PFSK-1 (cell line): ENCODE measurements around the gene DLD.

Experiments
- FOXP2 ChIP-seq: optimal IDR thresholded peaks from 2 replicates; pipeline ENCODE3; 2011; ENCODE audit warnings: borderline replicate concordance, control low read depth, inconsistent platforms; ENCODE audit not compliant: insufficient read depth; ENCODE audit errors: extremely low read length, extremely low read depth
- POLR2AphosphoS5 ChIP-seq: IDR thresholded peaks from 2 replicates; pipeline ENCODE4 v1.6.1; 2012; ENCODE audit warnings: low read depth, mild to moderate bottlenecking, control low read depth, low read length, moderate library complexity
- SIN3A ChIP-seq: IDR thresholded peaks from 2 replicates; pipeline ENCODE4 v1.6.1; 2012; ENCODE audit warnings: mild to moderate bottlenecking, low read length, moderate library complexity, borderline replicate concordance; ENCODE audit not compliant: insufficient read depth
- TAF1 ChIP-seq: IDR thresholded peaks from 2 replicates; pipeline ENCODE4 v1.6.1; 2012; ENCODE audit warnings: low read length, control low read depth, borderline replicate concordance; ENCODE audit not compliant: insufficient read depth
- TF ChIP-seq, protein P1 (sequence below), 2 experiments: IDR thresholded peaks; 2 replicates each; pipeline versions ENCODE4 v1.6.1 to v1.8.0; 2011 to 2012; ENCODE audit warnings: low read depth in 2 of 2, low read length in 2 of 2, control low read depth in 1 of 2, inconsistent platforms in 1 of 2, mild to moderate bottlenecking in 1 of 2, moderate library complexity in 1 of 2; ENCODE audit not compliant: insufficient read depth in 1 of 2

The DLD gene

DNA sequence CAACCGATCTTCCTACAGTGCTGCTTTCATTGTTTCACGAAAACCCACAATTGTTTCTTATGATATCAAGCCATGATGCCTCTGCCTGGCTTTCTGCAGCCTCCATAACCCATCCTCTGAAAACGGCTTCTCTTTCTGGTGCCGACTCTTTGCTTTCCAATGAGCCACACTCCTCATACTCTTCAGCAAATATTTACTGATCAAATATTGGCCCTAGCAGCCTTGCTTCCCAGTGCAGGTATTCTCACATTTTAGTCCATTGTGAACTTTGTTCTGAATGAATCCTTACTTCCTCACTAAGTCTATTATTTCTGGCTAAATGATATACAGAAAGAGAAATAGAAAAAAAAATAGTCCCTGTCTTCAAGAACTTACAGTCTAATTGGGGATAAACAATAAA lies 76.4 kb downstream of the DLD start:
- TF ChIP-seq, protein P1, sequence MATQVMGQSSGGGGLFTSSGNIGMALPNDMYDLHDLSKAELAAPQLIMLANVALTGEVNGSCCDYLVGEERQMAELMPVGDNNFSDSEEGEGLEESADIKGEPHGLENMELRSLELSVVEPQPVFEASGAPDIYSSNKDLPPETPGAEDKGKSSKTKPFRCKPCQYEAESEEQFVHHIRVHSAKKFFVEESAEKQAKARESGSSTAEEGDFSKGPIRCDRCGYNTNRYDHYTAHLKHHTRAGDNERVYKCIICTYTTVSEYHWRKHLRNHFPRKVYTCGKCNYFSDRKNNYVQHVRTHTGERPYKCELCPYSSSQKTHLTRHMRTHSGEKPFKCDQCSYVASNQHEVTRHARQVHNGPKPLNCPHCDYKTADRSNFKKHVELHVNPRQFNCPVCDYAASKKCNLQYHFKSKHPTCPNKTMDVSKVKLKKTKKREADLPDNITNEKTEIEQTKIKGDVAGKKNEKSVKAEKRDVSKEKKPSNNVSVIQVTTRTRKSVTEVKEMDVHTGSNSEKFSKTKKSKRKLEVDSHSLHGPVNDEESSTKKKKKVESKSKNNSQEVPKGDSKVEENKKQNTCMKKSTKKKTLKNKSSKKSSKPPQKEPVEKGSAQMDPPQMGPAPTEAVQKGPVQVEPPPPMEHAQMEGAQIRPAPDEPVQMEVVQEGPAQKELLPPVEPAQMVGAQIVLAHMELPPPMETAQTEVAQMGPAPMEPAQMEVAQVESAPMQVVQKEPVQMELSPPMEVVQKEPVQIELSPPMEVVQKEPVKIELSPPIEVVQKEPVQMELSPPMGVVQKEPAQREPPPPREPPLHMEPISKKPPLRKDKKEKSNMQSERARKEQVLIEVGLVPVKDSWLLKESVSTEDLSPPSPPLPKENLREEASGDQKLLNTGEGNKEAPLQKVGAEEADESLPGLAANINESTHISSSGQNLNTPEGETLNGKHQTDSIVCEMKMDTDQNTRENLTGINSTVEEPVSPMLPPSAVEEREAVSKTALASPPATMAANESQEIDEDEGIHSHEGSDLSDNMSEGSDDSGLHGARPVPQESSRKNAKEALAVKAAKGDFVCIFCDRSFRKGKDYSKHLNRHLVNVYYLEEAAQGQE (IDR thresholded peaks at IDR 0.05; ENCODE audit: insufficient read depth in 1 of 2, low read depth in 2 of 2, low read length in 2 of 2), result no peak
- TF ChIP-seq FOXP2 (no peak), TAF1 (no peak), SIN3A (no peak), POLR2AphosphoS5 (no peak)

DNA sequence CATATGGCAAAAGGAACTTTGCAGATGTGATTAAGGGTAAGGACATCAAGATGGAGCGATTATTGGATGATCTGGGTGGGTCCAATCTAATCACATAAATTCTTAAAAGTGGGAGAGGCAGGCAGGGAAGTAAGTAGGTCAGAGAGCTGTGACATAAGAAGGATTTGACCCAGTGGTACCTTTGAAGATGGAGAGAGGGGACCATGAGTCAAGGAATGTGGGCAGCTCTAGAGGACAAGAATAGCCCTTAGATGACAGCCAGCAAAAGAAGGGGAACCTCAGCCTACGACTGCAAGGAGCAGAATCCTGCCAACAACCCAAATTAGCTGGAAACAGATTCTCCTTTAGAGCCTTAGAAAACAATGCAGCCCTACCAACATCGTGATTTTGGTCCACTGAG lies 77.5 kb downstream of the DLD start:
- TF ChIP-seq TAF1 (no peak), FOXP2 (no peak), POLR2AphosphoS5 (no peak)
- TF ChIP-seq, protein P1 (IDR thresholded peaks at IDR 0.05; ENCODE audit: insufficient read depth in 1 of 2, low read depth in 2 of 2, low read length in 2 of 2), result no peak

DNA sequence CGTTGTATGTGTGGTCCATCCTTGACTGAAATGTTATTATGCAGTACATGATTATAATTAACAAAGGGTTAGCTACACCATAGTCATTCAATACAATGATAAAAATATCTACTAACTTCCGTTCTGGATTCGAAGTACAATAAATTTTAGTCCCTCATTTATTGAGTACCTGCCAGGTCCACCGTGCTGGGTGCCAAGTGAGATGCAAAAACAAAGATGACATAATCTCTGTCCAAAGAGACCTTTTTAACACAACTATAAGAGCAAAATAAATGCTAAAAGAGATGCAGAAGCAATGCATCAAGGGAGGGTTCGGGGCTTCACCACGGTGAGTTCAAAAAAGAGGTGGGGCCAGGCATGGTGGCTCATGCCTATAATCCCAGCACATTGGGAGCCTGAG lies 78.9 kb downstream of the DLD start:
- TF ChIP-seq POLR2AphosphoS5 (no peak), FOXP2 (no peak), TAF1 (no peak), SIN3A (no peak)
- TF ChIP-seq, protein P1 (IDR thresholded peaks at IDR 0.05; ENCODE audit: insufficient read depth in 1 of 2, low read depth in 2 of 2, low read length in 2 of 2), result no peak
